Activated CD4-positive, alpha-beta memory T cell treated with anti-CD3 and anti-CD28 coated beads, Interleukin-2, amount 10 ng/mL, durations not matched to agents 7 days and 5 days (primary cell): ENCODE results near the gene IGSF21. TPM values are rescaled to one million over a fixed set of nuclear protein-coding genes. Genes with fewer than 3 reads are reported as not detected.

ENCODE experiments used
- CTCF ChIA-PET: fragments of 350-600 bp; sonication (Branson Sonifier 250); formaldehyde crosslinking; loops from one replicate; lab custom pipeline; 2021; ENCODE audit warnings: antibody characterized with exemption, inconsistent platforms; lab: Charles Lee
- POLR2A ChIA-PET: fragments of 350-600 bp; sonication (Branson Sonifier 250); formaldehyde crosslinking; loops from one replicate; lab custom pipeline; 2021; ENCODE audit warnings: antibody characterized with exemption; lab: Charles Lee
- DNase-seq: peaks from one replicate; pipeline ENCODE4 v3.0.0-alpha.2; 2020
- H3K27ac Mint-ChIP-seq: one replicate; pipeline ENCODE4 v1.8.0; 2021; ENCODE audit warnings: mild to moderate bottlenecking, mixed read lengths
- H3K27me3 Mint-ChIP-seq: one replicate; pipeline ENCODE4 v1.8.0; 2021; ENCODE audit warnings: mixed read lengths
- H3K36me3 Mint-ChIP-seq: one replicate; pipeline ENCODE4 v1.8.0; 2021; ENCODE audit warnings: low read depth, mixed read lengths
- H3K4me1 Mint-ChIP-seq: one replicate; pipeline ENCODE4 v1.8.0; 2021; ENCODE audit warnings: mixed read lengths
- H3K4me3 Mint-ChIP-seq: one replicate; pipeline ENCODE4 v1.8.0; 2021; ENCODE audit warnings: mild to moderate bottlenecking, mixed read lengths
- H3K9me3 Mint-ChIP-seq: one replicate; pipeline ENCODE4 v1.8.0; 2021; ENCODE audit warnings: mixed read lengths
- total RNA-seq, 2 experiments: library from RNA; stranded (reverse); gene quantifications; one replicate each; pipeline ENCODE4 v1.2.3, GENCODE V29; 2021

Gene IGSF21
- total RNA-seq, 2 experiments from 2014 or later: not detected

DNA sequence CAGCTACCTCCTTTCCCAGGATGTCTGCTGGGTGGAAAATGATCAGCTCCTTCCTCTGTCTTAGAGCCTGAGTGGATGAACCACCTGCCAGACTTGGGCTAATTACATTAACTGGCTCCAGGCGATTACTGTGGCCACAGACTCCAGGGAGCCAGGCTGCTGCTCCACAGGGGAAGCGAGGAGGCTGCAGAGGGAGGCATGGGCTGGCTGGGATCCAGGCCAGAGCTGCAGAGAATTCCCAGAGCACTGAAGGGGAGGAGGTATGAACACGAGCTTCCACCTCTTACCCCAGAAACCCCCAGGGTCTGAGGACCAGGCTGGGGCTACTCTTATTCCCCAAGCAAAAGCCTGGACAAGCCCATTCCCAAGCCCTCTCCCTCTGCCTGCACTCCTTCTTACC is 237.2 kb downstream of the IGSF21 start:
- no peak for DNase-seq
- H3K27ac Mint-ChIP-seq: no peak overlapping the region
- H3K4me3 Mint-ChIP-seq: no peak overlapping the region
- no peaks in the 10 kb centered on the region for H3K9me3 Mint-ChIP-seq
- H3K36me3 Mint-ChIP-seq: no peaks in the 10 kb centered on the region
- ChIA-PET CTCF (no interaction called here), POLR2A (no interaction called here)
- H3K4me1 Mint-ChIP-seq: no peaks in the 10 kb centered on the region
- no peaks in the 10 kb centered on the region for H3K27me3 Mint-ChIP-seq

- no peaks in the 10 kb centered on the region for H3K9me3 Mint-ChIP-seq
- no peak overlapping the region for H3K27ac Mint-ChIP-seq
- no peak for DNase-seq
- no peaks in the 10 kb centered on the region for H3K36me3 Mint-ChIP-seq
- no peak overlapping the region for H3K4me3 Mint-ChIP-seq
- no peaks in the 10 kb centered on the region for H3K27me3 Mint-ChIP-seq
- ChIA-PET POLR2A (interaction anchor here (0.5 kb wide), 1 partner anchor 1302 kb away, joined by 5 read pairs; no protein-coding TSS in a partner anchor), CTCF (no interaction called here)
- no peaks in the 10 kb centered on the region for H3K4me1 Mint-ChIP-seq
Observed at GRCh38 chr1:18347559-18347958, 240.0 kb downstream of the IGSF21 start.

- POLR2A ChIA-PET: no interaction called here
- H3K27ac Mint-ChIP-seq: no peak overlapping the region
Observed at GRCh38 chr1:18348354-18348753, 240.8 kb downstream of the IGSF21 start.

DNA sequence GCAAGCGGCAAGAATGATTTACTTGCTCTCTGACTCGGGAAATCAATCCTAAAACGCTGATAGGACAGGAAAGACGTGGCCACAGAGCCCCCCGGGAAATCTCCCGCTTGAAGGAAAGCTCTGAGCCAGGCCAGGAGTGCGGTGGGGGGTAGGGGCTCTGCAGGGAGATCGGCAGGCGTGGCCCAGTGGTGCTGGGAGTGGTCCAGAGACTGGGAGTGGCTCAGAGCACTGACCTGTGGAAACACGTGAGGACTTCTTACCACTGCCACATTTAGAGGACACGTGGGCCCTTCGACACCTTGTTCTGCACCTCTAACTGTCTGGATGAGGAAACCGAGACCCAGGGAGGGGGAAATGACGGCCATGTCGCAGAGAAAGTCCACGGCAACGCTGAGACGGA is 243.1 kb downstream of the IGSF21 start:
- Mint-ChIP-seq H3K4me1 (no peaks in the 10 kb centered on the region), H3K4me3 (no peak overlapping the region), H3K27me3 (no peaks in the 10 kb centered on the region), H3K36me3 (no peaks in the 10 kb centered on the region), H3K9me3 (no peaks in the 10 kb centered on the region), H3K27ac (no peak overlapping the region)
- DNase-seq: no peak
- ChIA-PET POLR2A (no interaction called here), CTCF (no interaction called here)

More at GRCh38 chr1:18348354-18348753, 240.8 kb downstream of the IGSF21 start:
- H3K27me3 Mint-ChIP-seq: no peaks in the 10 kb centered on the region
- no peaks in the 10 kb centered on the region for H3K4me1 Mint-ChIP-seq
- no peak overlapping the region for H3K4me3 Mint-ChIP-seq
- CTCF ChIA-PET: no interaction called here
- DNase-seq: no peak
- no peaks in the 10 kb centered on the region for H3K36me3 Mint-ChIP-seq
- H3K9me3 Mint-ChIP-seq: no peaks in the 10 kb centered on the region

- no peak for DNase-seq
- CTCF ChIA-PET: interaction anchor here (0.5 kb wide), 1 partner anchor 7 kb away, joined by 3 read pairs; no protein-coding TSS in a partner anchor
Observed at GRCh38 chr1:18351735-18352134, 244.1 kb downstream of the IGSF21 start.

DNA sequence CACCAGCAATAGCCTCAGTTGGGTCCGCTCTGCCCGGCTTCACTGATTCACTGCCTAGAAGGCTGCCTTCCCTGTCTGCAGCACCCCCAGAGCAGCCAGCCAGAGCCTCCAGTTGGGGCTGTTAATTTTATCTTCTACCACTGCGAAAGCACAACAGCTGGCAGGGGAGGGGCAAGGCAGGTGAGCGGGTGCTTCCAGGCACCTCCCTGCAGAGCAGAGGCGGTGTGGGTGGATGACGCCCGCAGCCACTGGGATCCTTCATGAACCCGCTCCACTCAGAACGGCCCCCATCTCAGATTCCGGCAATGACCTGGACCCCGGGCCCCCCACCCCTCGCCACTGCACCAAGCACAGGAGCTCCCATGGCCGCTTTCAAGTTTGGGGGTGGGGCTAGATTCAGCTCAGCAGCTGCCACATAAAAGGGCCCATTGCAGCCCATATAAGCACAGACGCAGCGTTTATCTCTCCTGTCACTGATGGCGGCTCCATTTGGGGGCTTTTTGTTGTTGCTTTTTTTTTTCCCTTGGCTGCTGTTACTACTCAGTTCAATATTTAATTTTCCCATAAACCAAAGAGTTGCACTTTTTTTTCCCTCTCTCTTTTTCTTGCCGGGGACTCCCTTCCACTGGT is 245.2 kb downstream of the IGSF21 start:
- Mint-ChIP-seq H3K9me3 (no peaks in the 10 kb centered on the region), H3K27me3 (peaks cover 1% of the 10 kb centered on the region), H3K4me3 (no peak overlapping the region), H3K36me3 (no peaks in the 10 kb centered on the region), H3K27ac (no peak overlapping the region), H3K4me1 (no peaks in the 10 kb centered on the region)
- DNase-seq: no peak
- CTCF ChIA-PET: no interaction called here
- POLR2A ChIA-PET: no interaction called here

More at GRCh38 chr1:18351735-18352134, 244.1 kb downstream of the IGSF21 start:
- POLR2A ChIA-PET: no interaction called here
- no peak overlapping the region for H3K4me3 Mint-ChIP-seq
- no peaks in the 10 kb centered on the region for H3K4me1 Mint-ChIP-seq
- H3K9me3 Mint-ChIP-seq: no peaks in the 10 kb centered on the region
- H3K27me3 Mint-ChIP-seq: peaks cover 1% of the 10 kb centered on the region
- no peaks in the 10 kb centered on the region for H3K36me3 Mint-ChIP-seq
- no peak overlapping the region for H3K27ac Mint-ChIP-seq

DNA sequence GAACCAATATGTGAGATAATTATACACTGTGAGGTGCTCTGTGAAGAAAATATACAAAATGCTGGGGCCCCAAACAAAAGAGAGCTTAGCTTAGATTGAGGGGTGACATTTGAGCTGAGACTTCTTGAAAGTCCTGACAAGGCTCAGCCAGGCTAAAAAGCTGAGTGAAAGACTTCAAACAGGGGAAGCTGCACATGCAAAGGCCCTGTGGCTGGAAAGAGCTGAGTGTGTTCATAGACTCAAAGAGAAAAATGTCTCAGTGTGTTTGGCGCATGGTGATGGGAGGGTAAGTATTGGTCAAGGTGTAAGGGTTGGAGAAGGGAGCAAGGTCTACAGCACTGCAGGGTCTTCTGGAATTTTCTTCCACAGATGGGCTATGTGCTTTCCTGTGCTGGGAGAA is 245.9 kb downstream of the IGSF21 start:
- DNase-seq: no peak
- Mint-ChIP-seq H3K27ac (no peak overlapping the region), H3K9me3 (no peaks in the 10 kb centered on the region), H3K4me1 (no peaks in the 10 kb centered on the region), H3K27me3 (peaks cover 1% of the 10 kb centered on the region), H3K4me3 (no peak overlapping the region), H3K36me3 (no peaks in the 10 kb centered on the region)
- ChIA-PET POLR2A (no interaction called here), CTCF (no interaction called here)

GRCh38 chr1:18353992-18354391 is 246.4 kb downstream of the IGSF21 start:
- H3K27me3 Mint-ChIP-seq: peaks cover 1% of the 10 kb centered on the region
- no peak overlapping the region for H3K27ac Mint-ChIP-seq
- no peaks in the 10 kb centered on the region for H3K4me1 Mint-ChIP-seq

GRCh38 chr1:18354612-18355011 is 247.0 kb downstream of the IGSF21 start:
- CTCF ChIA-PET: no interaction called here
- POLR2A ChIA-PET: no interaction called here
- H3K36me3 Mint-ChIP-seq: no peaks in the 10 kb centered on the region

More at GRCh38 chr1:18353992-18354391, 246.4 kb downstream of the IGSF21 start:
- H3K4me3 Mint-ChIP-seq: no peak overlapping the region
- H3K9me3 Mint-ChIP-seq: no peaks in the 10 kb centered on the region
- ChIA-PET CTCF (no interaction called here), POLR2A (no interaction called here)
- no peaks in the 10 kb centered on the region for H3K36me3 Mint-ChIP-seq
- DNase-seq: no peak

DNA sequence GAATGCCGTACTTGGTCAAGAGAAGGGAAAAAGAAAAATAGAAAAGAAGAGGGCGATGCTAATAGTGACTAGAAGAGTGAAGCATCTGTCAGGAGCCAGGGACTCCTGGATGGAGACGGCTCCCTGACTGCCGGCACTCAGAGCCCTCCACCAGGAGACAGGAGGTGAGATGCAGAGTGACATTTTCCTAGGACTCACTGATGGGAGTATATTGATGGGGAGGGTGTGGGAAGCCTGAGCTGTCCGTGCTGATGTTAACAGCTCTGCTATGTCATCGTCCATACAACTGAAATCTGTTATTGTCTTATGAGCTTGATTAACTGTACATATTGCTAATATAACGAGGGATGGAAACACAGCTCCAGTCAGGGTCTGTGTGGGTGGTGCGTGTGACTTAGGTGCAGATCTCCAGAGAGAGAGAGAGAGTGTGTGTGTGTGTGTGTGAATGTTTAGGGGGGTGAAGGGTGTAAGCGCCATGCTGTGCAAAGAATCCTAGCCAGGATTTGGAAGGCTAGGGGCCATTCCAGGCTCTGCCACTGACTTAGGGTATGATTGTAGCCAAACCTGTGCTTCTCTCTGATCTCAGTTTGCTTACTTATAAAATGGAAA is 250.1 kb downstream of the IGSF21 start:
- no peaks in the 10 kb centered on the region for H3K4me1 Mint-ChIP-seq
- H3K9me3 Mint-ChIP-seq: no peaks in the 10 kb centered on the region
- no peak overlapping the region for H3K4me3 Mint-ChIP-seq
- H3K27ac Mint-ChIP-seq: no peak overlapping the region
- DNase-seq: no peak
- H3K27me3 Mint-ChIP-seq: peaks cover 1% of the 10 kb centered on the region
- ChIA-PET POLR2A (no interaction called here), CTCF (no interaction called here)
- no peaks in the 10 kb centered on the region for H3K36me3 Mint-ChIP-seq

More at GRCh38 chr1:18354612-18355011, 247.0 kb downstream of the IGSF21 start:
- no peak overlapping the region for H3K4me3 Mint-ChIP-seq
- no peaks in the 10 kb centered on the region for H3K4me1 Mint-ChIP-seq
- no peak for DNase-seq
- H3K27ac Mint-ChIP-seq: no peak overlapping the region
- peaks cover 1% of the 10 kb centered on the region for H3K27me3 Mint-ChIP-seq
- H3K9me3 Mint-ChIP-seq: no peaks in the 10 kb centered on the region

GRCh38 chr1:18358600-18358999 is 251.0 kb downstream of the IGSF21 start:
- ChIA-PET CTCF (interaction anchor here (0.7 kb wide), 1 partner anchor 7 kb away, joined by 3 read pairs; no protein-coding TSS in a partner anchor), POLR2A (no interaction called here)
- no peaks in the 10 kb centered on the region for H3K9me3 Mint-ChIP-seq
- no peak overlapping the region for H3K4me3 Mint-ChIP-seq
- no peaks in the 10 kb centered on the region for H3K4me1 Mint-ChIP-seq
- peaks cover 1% of the 10 kb centered on the region for H3K27me3 Mint-ChIP-seq
- no peak overlapping the region for H3K27ac Mint-ChIP-seq
- DNase-seq: no peak
- H3K36me3 Mint-ChIP-seq: no peaks in the 10 kb centered on the region

DNA sequence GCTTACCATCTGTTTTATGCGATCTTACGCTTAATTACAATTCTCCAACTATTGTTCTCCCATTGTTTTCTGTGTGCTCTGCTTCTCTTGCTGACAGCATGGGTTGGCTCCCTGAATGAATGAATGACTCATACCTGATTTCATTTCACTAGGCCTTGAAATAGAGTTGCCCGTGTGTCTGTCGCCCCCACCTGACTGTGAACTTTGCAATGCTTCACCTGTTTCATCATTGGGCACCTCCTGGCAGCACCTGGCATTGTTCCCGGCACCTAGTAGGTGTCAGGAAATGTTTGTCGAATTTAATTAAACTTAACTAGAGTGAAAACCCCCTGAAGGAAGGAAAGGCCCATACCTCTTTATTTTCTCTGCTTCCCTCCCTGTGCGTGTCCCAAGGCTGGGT is 252.7 kb downstream of the IGSF21 start:
- Mint-ChIP-seq H3K27me3 (peaks cover 1% of the 10 kb centered on the region), H3K4me3 (no peak overlapping the region), H3K36me3 (no peaks in the 10 kb centered on the region), H3K9me3 (no peaks in the 10 kb centered on the region), H3K4me1 (no peaks in the 10 kb centered on the region), H3K27ac (no peak overlapping the region)
- CTCF ChIA-PET: no interaction called here
- no peak for DNase-seq
- POLR2A ChIA-PET: no interaction called here

DNA sequence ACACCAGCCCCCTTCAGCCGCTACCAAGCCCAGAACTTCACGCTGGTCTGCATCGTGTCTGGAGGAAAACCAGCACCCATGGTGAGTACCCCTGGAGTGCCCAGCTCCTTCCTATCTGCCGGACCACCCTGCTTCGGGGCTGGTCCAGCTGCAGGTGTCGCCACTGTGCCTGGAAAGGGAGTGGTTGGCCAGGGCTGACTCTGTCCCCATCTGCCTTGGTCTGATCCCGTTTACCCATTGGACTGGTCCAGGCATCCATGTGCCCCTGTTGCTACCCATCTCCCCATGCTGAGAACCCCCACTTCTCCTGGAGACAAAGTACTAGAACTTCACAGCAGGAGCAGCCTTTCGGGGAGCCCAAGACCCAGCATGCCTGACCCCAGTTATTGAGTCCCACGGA is 254.6 kb downstream of the IGSF21 start:
- H3K27ac Mint-ChIP-seq: no peak overlapping the region
- no peaks in the 10 kb centered on the region for H3K27me3 Mint-ChIP-seq

DNA sequence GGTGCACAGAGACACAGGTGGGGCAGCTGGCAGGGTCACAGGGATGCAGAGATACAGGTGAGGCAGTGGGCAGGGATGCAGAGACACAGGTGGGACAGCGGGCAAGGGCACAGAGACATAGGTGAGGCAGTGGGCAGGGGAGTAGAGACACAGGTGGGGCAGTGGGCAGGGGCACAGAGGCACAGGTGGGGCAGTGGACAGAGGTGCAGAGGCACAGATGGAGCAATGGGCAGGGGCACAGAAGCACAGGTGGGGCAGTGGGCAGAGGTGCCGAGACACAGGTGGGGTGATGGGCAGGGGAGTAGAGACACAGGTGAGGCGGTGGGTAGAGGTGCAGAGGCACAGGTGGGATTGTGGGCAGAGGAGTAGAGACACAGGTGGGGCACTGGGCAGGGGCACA is 255.8 kb downstream of the IGSF21 start:
- ChIA-PET CTCF (no interaction called here), POLR2A (no interaction called here)
- H3K27me3 Mint-ChIP-seq: no peaks in the 10 kb centered on the region
- no peak overlapping the region for H3K27ac Mint-ChIP-seq
- no peak overlapping the region for H3K4me3 Mint-ChIP-seq
- no peaks in the 10 kb centered on the region for H3K4me1 Mint-ChIP-seq
- no peaks in the 10 kb centered on the region for H3K9me3 Mint-ChIP-seq
- no peak for DNase-seq
- H3K36me3 Mint-ChIP-seq: no peaks in the 10 kb centered on the region

More for the DNA sequence above, 254.6 kb downstream of the IGSF21 start:
- ChIA-PET POLR2A (no interaction called here), CTCF (no interaction called here)
- Mint-ChIP-seq H3K4me1 (no peaks in the 10 kb centered on the region), H3K36me3 (no peaks in the 10 kb centered on the region), H3K4me3 (no peak overlapping the region), H3K9me3 (no peaks in the 10 kb centered on the region)
- DNase-seq: no peak
